Superior temporal gyrus (tissue), 1 donor: ENCODE measurements around the gene ILDR2.

Source experiments
- DNase-seq: peaks from one replicate; pipeline ENCODE4 v3.0.0-alpha.2; 2016; ENCODE audit errors: extremely low spot score

ILDR2 gene

DNA sequence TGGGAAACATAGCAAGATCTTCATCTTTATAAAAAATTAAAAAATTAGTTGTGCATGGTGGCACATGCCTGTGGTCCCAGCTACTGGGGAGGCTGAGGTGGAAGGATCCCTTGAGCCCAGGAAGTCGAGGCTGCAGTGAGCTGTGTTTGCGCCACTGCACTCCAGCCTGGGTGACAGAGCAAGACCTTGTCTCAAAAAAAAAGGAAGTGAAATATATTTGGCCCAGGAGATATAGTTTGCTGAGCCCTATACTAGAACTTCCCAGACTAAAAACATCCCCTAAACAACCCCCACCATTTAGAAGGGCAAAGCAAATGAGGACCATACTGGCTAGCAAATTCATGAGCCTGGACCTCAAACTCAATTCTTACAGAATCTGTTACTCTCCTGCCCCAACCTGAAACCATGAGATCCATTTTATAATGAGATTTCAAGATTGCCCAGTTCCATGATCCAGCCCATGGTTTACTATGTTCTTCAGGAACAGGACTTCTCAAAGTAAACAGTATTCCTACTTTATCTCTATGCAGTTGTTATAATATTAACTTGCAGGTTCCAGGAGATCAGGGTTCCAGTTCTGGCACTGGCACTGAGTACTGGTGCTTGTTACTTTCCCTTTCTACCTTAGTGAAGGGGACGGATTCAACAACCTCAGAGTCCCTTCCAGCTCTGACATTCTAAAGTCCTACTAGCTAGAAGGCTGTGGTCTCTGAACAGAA lies 50.4 kb downstream of the ILDR2 start:
- DNase-seq: no peak

- no peak for DNase-seq
Observed at GRCh38 chr1:166920561-166921475, 54.5 kb downstream of the ILDR2 start.

GRCh38 chr1:166918956-166919316 lies 56.4 kb downstream of the ILDR2 start:
- no peak for DNase-seq

GRCh38 chr1:166918088-166918955 lies 57.0 kb downstream of the ILDR2 start:
- DNase-seq: no peak

- no peak for DNase-seq
Observed at GRCh38 chr1:166915941-166916340, 59.4 kb downstream of the ILDR2 start.

- DNase-seq: no peak
Observed at GRCh38 chr1:166915042-166915441, 60.3 kb downstream of the ILDR2 start.

- DNase-seq: no peak
Observed at GRCh38 chr1:166914111-166914510, 61.2 kb downstream of the ILDR2 start.

DNA sequence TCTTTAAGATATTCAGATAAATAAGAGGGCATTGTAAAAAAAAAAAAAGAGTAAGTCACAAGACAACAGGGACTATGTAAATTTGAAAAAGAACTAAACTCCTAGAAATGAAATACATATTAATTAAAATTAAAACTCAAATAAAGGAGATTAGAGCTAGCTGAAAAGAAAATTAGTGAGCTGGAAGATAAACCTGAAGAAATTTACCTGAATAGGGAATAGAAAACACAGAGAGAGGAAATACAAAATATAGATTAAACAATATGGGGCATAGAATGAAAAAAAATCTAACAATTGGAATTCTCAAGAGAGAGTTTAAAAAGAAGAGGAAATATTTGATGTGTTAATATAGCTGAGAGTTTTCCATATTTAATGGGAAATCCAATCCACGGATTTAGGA lies 63.7 kb downstream of the ILDR2 start:
- no peak for DNase-seq

DNA sequence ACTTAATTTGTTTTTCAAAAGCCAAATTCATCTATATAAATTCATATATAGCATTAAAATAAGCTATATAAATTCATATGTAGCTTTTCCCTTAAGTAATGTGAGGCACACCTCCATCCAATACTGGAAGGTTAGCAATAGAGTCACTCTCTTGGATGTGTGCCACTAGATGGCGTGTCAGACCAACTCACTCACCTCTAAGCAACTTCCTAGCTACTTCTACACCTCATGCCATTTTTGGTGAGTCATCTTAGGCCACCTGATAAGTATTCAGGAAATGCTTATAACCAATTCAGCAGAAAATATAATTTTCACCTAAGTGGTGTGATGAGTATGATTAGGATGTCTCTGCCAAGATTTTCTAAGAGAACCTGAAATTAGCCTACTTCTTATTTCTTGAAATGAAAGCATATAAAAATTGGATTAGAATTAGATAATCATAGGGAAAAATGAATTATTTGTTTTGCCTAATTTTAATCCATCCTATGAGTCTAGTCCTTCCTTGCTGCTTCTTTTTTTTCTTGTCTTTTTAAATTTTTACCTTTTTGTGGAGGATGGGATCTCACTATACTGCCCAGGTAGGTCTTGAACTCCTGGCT lies 64.8 kb downstream of the ILDR2 start:
- peak; percentile 89 for DNase-seq

DNA sequence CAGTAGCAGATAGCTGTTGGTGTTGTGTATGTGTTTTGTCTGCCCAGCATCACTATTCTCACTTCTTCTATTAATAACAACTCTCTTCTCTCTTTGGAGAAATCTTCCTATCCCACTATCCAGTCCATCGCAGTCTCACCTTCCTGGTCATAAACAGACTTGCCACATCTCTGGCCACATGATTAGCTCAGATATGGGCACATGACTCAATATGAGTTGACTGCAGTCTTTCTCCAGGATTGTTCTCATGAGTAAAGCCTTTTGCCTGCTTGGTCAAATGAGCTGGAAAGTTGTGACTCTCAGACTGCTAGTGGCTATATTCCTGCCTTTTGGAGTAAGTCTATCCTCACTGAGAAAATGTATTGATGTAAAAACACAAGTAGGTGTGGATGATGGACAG lies 66.4 kb downstream of the ILDR2 start:
- DNase-seq: no peak

- no peak for DNase-seq
Observed at GRCh38 chr1:166907763-166908162, 67.6 kb downstream of the ILDR2 start.

DNA sequence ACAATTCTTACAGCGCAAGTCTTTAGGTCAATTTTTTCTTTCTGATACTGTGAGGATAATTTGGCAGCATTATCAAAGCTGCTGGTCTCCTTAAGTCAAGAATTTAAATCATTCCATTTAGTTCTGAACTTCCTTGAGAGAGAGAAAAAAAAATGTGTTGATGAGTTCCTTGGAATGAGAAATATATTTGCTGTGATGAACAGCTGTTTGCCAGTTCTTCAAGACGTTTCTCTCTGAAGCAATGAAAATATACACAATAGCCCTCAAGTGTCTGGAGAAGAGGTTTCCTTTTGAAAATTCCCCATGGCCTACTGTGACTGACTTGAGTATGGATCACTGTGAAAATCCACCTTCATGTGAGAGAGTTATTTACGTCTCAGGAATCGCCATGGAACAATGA lies 68.3 kb downstream of the ILDR2 start:
- no peak for DNase-seq

DNA sequence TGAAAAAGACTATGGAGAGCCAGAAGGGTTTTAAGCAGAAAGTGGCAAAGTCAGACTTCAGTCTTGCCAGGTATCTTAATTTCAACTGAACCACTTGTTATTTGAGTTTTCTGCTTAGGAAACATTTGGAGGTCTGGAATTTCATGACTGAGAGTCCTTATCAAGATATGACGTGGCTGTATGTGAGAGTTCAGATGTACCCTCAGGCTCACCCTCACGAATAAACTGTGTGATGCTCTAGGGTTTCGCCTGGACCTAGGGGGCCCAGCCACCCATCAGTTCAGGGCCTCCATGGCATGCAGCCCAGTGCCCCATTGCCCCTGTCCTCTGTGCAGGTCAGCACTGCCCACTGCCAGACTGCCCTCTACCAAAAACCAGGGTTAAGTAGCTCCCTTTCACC lies 68.7 kb downstream of the ILDR2 start:
- no peak for DNase-seq

DNA sequence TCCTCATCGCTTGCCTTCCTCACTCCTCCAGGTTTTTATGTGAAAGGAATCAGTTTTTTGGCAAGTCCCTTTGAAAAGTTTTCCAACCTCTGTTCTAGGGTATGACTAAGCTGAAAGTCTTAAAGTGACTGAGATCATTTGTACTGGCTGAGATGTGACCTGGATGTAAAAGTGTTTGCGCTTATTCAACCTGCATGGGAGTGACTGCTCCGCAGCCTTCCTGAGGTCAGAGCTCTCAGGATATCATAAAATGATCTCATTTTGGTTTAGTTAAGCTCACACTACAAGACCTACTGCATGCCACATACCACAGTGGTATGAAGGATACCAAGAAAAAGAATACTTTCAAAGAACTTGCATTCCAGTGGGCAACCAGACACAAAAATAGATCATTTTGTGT lies 69.4 kb downstream of the ILDR2 start:
- DNase-seq: no peak

DNA sequence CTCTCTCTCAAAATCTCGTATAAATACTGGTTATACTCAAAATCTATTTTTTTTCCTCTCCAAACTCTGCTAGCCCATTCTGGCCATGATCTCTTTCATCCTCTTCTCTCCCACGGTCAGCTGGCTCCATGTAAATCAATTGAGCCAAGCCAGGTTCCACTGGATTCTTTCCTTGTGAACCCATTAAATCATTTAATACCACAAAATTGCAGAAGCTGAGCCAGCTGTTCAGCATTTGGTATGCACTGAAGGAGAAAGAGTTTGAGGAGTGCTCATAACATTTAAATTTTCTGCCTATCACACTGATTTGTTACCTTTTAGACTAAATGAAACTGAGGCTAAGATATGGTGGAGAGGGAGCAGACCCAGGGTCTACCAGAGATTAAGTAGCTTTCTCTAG lies 70.2 kb downstream of the ILDR2 start:
- DNase-seq: no peak

GRCh38 chr1:166903232-166903631 lies 72.1 kb downstream of the ILDR2 start:
- DNase-seq: no peak

DNA sequence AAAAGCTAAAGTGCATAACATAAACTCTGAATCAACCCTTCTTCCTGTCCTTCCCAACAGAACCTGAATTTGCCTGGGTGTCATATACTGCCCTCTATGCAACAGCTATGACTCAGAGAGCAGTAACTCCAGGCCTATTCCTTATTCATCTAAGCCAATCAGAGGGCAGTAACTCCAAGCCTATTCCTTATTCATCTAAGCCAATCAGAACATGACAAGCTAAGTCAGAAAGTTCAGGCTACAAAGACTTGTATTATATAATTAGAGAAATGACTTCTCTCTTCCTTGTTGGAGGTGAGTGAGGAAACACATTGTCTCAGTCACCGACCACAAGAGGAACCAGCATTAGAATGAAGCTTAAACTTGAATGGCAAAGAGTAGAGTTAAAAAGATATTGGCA lies 73.1 kb downstream of the ILDR2 start:
- no peak for DNase-seq

DNA sequence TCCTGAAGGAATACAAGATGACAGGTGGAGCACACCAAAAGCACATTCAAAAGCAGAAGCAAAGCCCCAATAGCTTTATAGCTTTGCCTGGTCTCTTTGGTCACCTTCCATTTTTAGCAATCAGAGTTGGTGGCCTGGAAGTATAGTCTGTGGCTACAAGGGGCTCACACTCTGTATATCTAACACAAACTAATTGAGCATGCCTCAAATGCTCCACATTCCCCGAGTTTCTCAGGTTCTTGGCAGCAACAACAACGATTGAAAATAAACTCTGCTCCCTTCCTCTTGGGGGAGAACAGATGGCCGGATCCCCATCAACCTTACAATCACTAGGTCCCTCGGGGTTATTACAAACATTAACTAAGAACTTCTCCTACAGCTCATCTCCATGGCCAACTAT lies 74.4 kb downstream of the ILDR2 start:
- no peak for DNase-seq

- no peak for DNase-seq
Observed at GRCh38 chr1:166899769-166900168, 75.6 kb downstream of the ILDR2 start.

DNA sequence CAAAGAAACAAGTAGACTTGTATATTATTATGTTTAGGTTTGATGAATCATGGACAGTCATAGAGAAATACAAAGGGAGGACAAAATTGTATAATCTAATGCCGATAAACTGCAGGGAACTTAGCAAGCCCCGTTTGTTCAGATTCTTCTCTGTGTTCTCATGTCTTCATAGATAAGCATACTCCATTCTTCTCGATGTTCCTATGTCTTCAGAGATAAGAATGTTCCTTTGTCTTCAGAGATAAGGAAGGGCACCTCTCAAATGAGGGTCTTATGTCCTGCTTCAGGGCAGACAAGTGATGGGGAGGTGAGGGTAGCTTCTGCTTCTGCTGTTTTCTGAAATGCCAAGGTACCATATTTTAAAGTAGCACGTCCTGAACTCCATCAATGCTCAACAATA lies 79.6 kb downstream of the ILDR2 start:
- DNase-seq: no peak

DNA sequence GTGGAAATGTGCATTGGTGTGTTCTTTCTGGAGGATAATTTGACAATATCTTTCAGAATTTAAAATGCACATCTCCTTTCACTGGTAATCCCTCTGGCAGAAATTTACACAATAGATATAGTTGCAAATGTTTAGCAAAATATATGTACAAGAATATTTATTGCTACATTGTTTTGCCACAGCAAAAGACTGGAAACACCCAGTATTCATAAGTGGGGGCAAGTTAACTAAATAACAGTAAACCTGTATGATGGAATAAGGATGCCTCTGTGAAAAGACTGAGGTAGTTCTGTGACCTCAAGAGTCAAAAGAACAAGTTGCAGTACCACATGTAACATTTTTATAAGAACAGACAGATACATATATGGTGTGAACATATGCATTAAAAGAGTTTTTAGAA lies 85.6 kb downstream of the ILDR2 start:
- DNase-seq: no peak
